K562 (cell line): ENCODE measurements around the gene GGT1.
"Not testable (repeated sequence)": the region's sequence is repeated elsewhere in the genome, so short reads cannot be mapped to it uniquely, and the experiment has no call there.

Experiments
- CBX8 ChIP-seq: fragments of 200-600 bp; sonication (generic); IDR thresholded peaks from 2 replicates; pipeline ENCODE4 v1.6.1; 2012; ENCODE audit warnings: borderline replicate concordance, mixed run types, low read depth, mild to moderate bottlenecking, moderate library complexity, mixed read lengths, low read length, control low read depth, inconsistent platforms; ENCODE audit not compliant: poor library complexity, severe bottlenecking; ENCODE audit errors: extremely low read depth
- CREB3 ChIP-seq: fragments of 450-650 bp; conservative IDR thresholded peaks from 2 replicates; pipeline ENCODE4 v1.6.1; 2016; ENCODE audit warnings: missing genetic modification characterization, low read depth, mild to moderate bottlenecking, missing compliant biosample characterization, moderate library complexity
- DPF2 ChIP-seq: fragments of 450-650 bp; IDR thresholded peaks from 2 replicates; pipeline ENCODE4 v1.6.1; 2016
- EP300 ChIP-seq: IDR thresholded peaks from 2 replicates; pipeline ENCODE4 v1.6.1; 2012; ENCODE audit warnings: low read length, improper control_type of control experiment
- FOXM1 ChIP-seq, 2 experiments: fragments of 450-650 bp in 1 of 2; sonication (generic) in 1 of 2; formaldehyde crosslinking in 1 of 2; IDR thresholded peaks; 2 replicates each; pipeline versions ENCODE4 v1.6.1 to v1.9.0; 2017 to 2022; ENCODE audit warnings: low read depth in 2 of 2, mild to moderate bottlenecking in 2 of 2, missing genetic modification reagents in 1 of 2, moderate library complexity in 1 of 2
- JUND ChIP-seq, 2 experiments: IDR thresholded peaks; 2 replicates in 1 of 2; 3 replicates in 1 of 2; pipeline ENCODE4 v1.6.1; 2011; ENCODE audit warnings: borderline replicate concordance in 2 of 2, low read depth in 2 of 2, low read length in 2 of 2, improper control_type of control experiment in 1 of 2, missing biosample characterization in 1 of 2, missing genetic modification characterization in 1 of 2, missing genetic modification reagents in 1 of 2
- MAX ChIP-seq: sonication (generic); formaldehyde crosslinking; IDR thresholded peaks from 2 replicates; pipeline ENCODE4 v1.9.0; 2022; ENCODE audit warnings: mild to moderate bottlenecking, missing genetic modification reagents
- NCOA2 ChIP-seq, 2 experiments: fragments of 450-650 bp; IDR thresholded peaks; 2 replicates each; pipeline ENCODE4 v1.6.1; 2018; ENCODE audit warnings: mild to moderate bottlenecking in 2 of 2, moderate library complexity in 1 of 2; ENCODE audit not compliant: partially characterized antibody in 2 of 2
- POLR2A ChIP-seq: fragments of 450-650 bp; conservative IDR thresholded peaks from 2 replicates; pipeline ENCODE4 v1.6.1; 2016
- SETDB1 ChIP-seq: IDR thresholded peaks from one replicate; pipeline ENCODE4 v1.6.1; 2012; ENCODE audit warnings: low read length, control low read depth, inconsistent platforms
- USF2 ChIP-seq: sonication (generic); formaldehyde crosslinking; IDR thresholded peaks from 2 replicates; pipeline ENCODE4 v1.5.0; 2020; ENCODE audit warnings: missing genetic modification reagents
- ZNF274 ChIP-seq: IDR thresholded peaks from 2 replicates; pipeline ENCODE4 v1.6.1; 2011; ENCODE audit warnings: low read depth, mild to moderate bottlenecking, low read length, moderate library complexity, borderline replicate concordance
- TF ChIP-seq, protein P1 (sequence below), 3 experiments: fragments of 200-800 bp in 1 of 3; sonication (Bioruptor generic) in 1 of 3; sonication (generic) in 1 of 3; formaldehyde crosslinking in 1 of 3; IDR thresholded peaks; 2 replicates each; pipeline versions ENCODE4 v1.6.1 to v1.8.0; 2016 to 2022; ENCODE audit warnings: mild to moderate bottlenecking in 2 of 3, missing compliant biosample characterization in 2 of 3, missing genetic modification characterization in 2 of 3, missing genetic modification reagents in 1 of 3

GRCh38 chr22:24636513-24636912 lies 33.5 kb downstream of the GGT1 start:
- TF ChIP-seq, protein P1, sequence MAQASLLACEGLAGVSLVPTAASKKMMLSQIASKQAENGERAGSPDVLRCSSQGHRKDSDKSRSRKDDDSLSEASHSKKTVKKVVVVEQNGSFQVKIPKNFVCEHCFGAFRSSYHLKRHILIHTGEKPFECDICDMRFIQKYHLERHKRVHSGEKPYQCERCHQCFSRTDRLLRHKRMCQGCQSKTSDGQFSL (CRISPR knock-in tag; IDR thresholded peaks at IDR 0.05) = not testable (repeated sequence)
- TF ChIP-seq, protein P1 (tag; IDR thresholded peaks at IDR 0.05) = not testable (repeated sequence)
- not testable (repeated sequence) for TF ChIP-seq DPF2; SETDB1; FOXM1 (IDR thresholded peaks at IDR 0.05; ENCODE audit: low read depth); FOXM1 (CRISPR knock-in tag; IDR thresholded peaks at IDR 0.05; ENCODE audit: low read depth); USF2; EP300; NCOA2 (IDR thresholded peaks at IDR 0.05; ENCODE audit: partially characterized antibody in 2 of 2); CREB3 (tag); CBX8; JUND (IDR thresholded peaks at IDR 0.05; ENCODE audit: borderline replicate concordance, low read depth, low read length); JUND (tag; IDR thresholded peaks at IDR 0.05; ENCODE audit: borderline replicate concordance, low read depth, low read length); MAX; POLR2A; ZNF274
